M059J (cell line): ENCODE results near the gene LSAMP. TPM values are rescaled to one million over a fixed set of nuclear protein-coding genes. Genes with fewer than 3 reads are reported as not detected.
A peak's percentile ranks its signal among the peaks of the same experiment; 100 is the strongest.

Experiments used
- DNase-seq: peaks from one replicate; pipeline ENCODE4 v3.0.0-alpha.2; 2012; ENCODE audit warnings: low read depth
- total RNA-seq: library from RNA; depleted of rRNA; stranded (reverse); fragments of >200 nt; shearing (Covaris generic); gene quantifications from 2 replicates; pipeline ENCODE4 v1.2.3, GENCODE V29; 2014

LSAMP gene
- total RNA-seq, 1 experiment from 2014 or later, result 0.25 TPM

DNA sequence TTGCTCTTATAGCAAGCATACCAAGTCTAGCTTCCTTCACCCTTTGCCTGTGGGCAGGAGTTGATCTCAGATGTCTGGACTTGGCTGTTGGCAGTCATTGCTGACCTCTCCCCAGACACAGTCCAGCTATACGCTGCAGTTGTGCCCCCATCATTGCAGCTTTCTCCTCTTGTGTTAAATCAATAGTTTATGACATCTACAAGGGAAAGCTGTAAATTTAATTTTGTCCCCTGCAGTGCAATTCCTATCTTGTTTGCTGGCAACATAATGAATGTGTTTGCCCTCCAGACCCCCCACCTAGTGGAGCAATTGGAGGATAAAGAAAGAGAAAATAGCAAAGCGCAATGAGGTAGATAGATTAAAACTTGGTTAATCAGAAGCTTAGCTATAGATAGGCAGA lies 280.2 kb downstream of the LSAMP start:
- no peak for DNase-seq

DNA sequence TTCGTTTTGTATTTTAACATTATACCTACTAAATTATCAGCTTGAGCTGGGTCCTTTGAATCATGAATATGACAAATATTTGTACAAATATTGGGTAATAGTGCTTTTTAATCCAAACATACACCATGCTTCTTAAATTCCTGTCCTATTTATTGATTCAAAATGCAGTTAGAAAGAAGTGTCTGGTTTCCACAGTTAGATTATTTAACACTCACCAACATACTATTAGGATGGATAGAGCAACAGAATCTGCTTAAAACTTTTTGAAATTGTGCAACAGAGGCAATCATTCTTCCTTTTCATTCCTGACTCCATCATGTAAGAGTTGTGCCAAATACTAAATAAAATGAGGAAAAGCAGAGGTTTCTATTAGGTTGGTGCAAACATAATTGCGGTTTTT lies 281.2 kb downstream of the LSAMP start:
- DNase-seq, result no peak

DNA sequence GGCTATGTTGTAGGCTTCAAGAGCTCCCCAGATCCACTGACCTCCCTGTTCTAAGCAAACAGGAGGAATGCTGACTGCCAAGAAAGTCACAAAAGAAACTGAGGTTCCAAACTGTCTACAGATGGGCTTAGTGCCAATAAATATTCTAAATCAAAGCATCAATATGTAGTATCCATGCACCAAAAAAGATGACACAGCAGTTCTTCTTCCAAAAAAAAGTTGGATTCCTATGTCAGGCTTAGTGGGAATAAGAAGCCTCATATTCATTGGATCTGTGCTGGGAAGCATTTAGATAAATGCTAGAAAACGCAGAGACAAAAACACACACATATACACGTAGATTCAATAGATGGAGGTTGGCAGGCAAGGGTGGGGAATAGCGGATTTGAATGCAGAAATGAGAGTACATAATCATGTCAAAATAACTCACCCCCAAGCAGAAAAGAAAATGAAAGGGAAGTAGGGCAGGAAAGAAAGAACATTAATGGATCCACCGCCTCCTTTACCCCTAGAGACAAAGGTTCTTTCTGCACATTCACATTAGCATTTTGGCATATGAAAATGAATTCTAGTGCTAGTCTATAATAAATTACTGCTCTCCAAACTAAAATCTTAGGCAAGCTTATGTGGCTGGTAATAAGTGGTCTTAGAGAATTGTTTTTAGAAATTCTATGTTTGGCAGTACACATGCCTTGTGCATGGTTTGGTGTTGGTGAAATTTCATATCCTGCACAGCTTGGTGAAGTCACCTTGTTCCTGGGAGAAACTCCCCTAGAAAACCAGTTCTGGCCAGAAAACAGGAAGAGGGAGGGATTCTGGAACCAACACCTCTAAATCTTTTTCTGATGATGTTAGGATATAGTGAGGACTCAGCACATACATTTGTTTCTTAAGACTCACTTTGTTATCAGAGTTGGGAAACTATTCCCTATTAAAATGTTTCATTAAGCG lies 283.4 kb downstream of the LSAMP start:
- no peak for DNase-seq

DNA sequence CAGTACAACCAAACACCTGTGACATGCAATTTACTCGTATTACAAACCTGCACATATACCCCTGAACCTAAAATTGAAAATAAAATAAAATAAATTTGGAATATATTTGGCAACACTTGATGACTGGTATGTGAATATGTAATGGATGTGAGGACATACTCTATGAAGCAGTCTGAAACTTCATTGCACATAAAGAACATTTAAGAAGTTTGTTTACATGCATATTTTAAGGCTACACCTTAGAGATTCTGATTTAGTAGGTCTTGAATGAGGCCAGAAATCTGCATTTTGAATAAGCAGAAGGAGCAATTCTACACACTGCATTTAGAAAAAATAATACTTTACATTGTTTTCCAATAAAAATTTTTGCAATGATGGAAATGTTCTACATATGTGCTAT lies 284.7 kb downstream of the LSAMP start:
- no peak for DNase-seq

DNA sequence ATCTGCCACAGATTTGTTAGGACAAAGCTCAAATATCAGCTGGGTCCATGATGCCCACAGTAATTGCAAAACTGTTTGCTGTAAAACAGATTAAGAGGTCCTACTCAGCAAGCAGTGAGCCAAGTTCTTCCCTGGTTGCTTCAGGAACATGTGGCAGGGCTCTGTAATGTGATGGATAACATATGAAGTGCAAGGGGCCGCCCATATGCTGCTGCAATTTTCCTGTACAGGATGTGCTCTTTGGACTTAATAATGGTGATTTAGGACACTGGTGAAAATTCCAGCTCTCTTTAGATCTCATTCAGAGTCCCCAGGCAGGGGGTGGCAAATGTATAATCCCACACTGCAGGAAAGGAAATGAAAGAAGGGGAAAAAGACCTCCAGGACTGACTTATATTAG lies 289.4 kb downstream of the LSAMP start:
- DNase-seq, result no peak

DNA sequence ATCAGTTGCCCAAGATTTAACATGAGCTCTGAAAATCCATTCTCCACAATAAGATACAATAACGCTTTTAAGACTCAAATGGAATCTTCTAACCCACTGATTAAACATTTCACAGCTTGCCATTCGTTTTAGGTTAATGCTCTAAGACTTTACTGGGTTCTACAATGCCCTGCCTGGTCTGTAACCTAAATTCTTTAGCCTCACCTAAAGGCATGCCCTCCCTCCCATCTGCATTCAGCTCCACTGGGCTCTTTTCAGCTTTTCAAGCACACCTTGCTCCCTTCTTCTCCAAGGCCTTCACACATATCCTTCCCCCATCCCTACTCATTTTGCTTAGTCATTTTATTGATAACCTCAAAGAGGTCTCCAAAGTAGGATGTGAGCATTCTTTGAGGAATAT lies 290.9 kb downstream of the LSAMP start:
- no peak for DNase-seq

DNA sequence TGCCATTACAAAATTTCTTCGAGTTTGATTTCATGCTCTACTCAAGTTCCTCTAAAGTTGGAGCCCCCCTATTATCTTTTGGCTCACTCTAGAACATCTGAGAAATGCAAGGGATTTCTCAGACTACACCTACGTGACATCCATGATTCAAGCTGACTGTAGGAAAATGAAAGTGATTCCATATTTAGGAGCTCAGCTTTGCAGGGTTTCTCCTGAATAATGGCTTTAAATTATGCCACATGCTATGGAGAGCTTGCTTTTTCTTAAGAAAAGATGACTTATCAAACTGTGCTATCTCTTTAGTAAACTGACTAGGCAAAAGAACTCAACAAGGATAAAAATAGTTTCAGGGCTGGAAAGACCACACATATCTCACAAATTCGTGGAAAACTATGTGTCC lies 292.1 kb downstream of the LSAMP start:
- DNase-seq, result peak; percentile 18

DNA sequence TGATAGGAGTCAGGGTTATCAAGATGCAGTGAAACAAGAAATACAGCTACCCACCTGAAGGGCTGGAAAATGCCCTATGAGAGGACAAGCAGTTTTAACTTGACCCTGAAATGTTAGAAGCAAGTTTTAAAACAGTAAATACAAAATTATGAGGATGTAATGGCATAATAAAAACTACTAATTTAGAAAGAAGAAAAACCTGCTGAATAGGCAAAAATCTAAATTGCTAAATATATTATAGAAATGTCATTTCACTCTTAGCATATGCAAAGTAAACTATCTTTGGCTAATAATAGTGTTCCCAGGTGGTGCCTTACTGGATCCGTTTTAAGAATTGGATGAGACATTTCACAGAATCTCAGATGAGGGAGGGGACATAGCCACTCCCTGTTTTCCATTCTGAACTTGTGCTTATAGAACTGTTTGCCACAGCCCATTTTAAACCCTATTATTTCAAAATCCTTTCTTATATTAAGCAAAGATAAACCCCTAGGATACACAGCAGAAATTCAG lies 294.6 kb downstream of the LSAMP start:
- DNase-seq, result no peak

DNA sequence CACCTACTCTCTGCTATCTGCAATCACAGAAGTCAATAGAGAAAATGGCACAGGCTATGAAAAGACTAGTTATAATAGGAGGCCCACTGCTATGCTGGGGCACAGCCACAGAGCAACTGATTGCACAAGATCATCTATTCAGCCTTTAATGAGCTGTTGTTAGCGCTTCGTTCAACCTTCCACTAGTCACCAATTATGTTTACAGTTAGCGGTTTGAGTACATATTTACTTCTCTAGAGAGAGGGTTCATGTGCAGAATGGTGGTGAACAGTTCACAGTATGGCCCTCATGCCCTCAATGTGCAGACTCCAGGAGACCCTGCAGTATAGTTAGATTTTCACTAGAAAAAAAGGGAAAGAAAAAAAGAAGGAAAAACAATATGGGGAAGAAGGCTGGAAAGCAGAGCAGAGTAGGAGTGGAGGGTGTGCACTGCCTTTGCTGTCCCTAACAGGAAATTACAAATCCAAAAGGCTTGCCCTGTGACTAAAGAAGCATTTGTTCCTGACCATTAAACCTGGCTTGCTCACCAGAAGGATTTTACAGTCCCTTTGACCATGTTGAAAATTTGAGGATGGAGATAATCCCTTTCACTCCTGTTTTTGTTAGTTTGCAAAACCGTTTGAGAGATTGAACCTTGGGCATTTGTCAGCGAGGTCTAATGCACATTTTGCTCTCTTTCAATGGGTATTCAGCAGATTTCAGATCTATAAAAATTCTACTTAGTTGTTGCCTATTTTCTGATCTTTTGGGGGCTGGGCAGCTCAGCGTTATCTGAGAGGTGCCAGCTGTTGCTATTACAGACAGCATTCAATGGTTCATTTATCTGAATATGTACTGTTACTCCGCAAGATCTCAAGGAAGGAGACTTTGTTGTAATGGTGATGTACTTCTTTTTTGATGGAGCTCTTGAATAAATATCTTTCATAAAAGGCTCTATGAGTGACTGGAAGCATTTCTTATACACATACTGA lies 296.1 kb downstream of the LSAMP start:
- peak; percentile 73 for DNase-seq

DNA sequence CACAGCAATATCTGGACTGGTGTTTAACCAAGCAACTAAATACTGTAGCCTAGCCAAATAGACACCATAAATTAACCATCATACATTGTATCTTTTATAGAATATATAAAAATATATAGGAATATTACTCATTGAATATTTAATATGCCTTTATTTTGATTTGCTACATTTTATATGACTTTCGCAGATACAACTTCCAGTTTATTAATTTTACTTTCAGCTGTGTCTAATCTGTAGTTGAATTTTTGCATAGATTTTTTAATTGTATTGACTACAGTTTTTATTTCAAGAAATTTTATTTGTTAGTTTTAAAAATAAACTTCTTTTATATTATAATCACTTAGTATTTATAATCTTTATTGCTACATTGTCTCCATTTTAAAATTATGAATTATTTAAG lies 299.7 kb downstream of the LSAMP start:
- DNase-seq, result no peak

DNA sequence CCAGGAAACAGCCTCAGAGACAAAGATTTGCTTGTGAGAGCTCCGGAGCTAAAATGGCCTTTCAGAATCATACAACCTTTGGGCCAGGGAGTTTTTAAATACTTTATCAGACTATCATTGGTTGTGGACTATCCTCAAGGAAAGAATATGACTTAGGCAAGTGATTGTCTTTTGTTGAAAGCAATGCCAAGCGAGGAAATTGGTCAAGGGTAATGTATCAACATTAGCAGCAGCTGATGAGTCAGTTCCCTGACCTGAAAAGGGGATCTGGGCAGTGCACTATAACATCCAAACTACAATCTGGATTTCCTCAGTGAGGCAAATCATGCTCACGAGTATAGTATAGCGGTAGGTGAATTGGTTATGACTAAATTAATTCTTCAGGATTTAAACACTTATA lies 303.6 kb downstream of the LSAMP start:
- peak; percentile 40 for DNase-seq

DNA sequence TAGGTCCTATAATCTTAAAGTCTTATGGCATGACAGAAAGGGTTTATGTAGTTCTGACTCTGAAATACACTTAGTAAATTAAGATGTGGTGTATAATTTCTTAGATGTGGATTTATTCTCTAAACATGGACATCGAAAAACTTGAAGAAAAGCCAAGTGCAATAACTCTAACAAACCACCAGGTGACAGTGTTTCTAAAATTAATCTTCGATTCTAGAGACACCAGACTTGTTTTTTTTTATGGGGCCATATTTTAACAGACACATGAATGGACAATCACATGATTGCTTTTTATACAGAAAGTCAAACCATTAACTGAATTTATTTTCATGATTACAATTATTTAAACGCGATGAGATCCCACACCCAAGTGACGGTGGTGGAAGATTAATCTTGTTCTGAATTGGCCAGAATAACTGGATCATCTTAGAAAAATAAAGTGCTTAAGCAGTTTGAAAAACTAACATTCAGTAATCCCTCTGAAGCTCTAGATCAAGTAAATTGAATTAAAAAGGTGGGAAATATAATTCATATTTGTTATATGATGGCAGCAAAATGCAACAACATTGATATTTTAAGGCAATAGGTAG lies 305.1 kb downstream of the LSAMP start:
- peak; percentile 48 for DNase-seq

DNA sequence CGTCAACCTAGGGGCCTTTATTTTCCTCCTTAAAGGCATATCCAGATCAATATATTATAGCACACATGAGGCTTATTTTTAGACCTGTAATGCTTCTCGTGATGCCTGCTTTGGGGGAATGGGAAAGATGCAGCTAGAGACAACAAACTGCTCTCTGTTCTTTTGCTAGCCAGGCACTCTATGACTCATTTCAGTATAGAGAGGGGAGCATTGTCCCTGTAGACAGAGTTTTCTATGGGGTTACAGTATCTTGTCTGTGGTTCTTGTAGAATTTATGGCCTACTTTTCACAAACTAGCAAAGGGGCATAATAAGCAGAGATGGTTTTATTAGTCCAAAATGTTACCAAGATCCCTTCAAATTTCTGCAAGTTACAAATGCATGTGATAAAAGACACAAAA lies 305.6 kb downstream of the LSAMP start:
- no peak for DNase-seq

DNA sequence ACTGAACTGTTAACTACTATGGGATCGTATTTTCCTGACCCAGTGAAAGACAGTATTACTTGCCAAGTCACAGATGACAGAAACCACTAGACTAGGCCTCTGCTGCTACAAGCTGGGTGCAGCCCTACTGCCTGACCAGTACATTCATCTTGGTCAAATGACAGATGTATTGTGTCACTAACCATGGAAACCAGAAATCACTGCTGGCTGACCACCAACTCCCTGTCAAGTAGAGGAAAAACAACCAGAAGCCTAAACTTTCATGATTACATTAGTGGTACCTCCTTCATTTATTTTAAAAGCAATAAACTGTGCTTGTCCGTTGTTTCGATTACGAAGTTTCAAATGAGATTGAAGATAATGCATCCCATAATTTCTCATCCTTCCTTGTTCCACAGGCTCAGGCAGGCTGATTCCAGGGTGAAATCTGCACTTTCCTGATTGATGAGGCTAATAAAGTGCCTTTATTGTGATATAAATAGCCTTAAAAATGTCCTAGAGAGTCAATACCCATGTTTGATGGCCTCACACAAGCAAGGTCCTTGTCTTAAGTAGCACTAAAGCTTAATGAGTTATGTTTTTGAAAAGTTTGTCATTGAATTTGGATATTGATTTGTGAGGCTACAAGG lies 309.7 kb downstream of the LSAMP start:
- peak; percentile 91 for DNase-seq

DNA sequence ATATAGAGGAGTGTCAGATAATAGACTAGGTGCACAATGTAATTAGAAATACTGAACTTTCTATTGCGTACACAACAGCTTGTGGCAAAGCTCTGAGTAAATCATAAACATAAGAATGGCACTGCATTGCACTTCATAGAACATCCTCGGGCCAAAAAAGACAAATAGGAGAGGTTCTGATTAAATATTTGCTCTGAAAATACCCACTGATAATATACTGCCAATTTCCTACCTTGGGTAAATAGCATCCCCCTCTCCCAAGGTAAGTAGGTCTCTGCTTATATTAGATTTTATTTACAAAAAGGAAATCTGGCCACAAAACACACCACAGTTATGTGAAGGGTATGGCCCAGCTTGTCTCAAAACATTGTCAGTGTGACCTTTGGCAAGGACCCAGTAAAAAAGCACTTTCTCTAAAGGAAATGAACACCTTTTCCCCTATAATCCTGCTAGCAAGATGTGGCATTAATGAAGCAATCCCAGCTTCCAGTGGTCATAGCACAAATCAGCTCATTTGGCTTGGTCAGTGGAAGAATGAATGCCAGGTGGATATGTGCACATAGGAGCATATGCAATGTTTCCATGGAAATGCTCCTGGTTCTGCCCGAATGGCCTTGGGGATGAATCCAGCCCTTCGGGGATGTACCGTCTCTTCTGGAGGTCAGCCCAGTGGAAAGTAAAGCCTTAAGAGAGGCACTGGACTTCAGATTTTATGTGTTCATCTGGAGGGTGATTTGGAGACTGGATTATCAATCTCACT lies 315.9 kb downstream of the LSAMP start:
- DNase-seq, result no peak

DNA sequence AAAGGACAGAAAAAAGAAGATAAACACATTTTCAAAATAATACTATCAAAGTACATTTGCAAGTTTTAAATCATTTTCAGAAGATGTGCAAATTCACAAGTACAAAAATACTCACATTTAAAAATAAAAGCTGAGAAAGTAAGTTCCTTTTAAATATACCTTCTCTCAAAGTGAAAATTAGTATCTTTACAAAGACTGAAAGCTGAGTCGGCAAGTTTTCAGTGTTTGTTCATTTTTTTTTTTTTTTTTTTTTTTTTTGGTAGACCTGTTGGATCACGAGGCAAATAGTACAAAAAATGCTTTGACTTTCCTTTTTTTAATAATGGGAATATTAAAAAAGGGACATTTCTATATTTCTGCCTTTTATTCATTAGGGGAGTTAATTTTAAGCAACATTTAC lies 317.8 kb downstream of the LSAMP start:
- no peak for DNase-seq

DNA sequence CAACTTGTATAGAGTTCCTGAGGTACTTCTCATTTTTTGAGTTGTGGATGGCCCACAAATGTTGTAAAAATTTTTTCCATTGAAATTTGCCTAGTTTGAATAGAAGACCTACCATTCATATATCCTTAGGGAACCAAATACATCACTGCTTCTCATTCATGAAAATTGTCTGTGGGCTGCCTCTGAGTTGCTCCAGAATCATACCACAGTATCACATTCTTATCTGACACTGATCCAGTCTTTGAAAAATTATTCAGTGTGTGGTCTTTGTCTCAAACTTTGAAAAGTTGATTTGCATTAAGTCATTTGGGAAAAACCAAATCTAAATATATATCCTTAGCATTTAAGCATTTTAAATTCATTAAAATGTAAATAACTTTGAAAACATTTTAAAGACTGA lies 321.1 kb downstream of the LSAMP start:
- DNase-seq, result no peak

DNA sequence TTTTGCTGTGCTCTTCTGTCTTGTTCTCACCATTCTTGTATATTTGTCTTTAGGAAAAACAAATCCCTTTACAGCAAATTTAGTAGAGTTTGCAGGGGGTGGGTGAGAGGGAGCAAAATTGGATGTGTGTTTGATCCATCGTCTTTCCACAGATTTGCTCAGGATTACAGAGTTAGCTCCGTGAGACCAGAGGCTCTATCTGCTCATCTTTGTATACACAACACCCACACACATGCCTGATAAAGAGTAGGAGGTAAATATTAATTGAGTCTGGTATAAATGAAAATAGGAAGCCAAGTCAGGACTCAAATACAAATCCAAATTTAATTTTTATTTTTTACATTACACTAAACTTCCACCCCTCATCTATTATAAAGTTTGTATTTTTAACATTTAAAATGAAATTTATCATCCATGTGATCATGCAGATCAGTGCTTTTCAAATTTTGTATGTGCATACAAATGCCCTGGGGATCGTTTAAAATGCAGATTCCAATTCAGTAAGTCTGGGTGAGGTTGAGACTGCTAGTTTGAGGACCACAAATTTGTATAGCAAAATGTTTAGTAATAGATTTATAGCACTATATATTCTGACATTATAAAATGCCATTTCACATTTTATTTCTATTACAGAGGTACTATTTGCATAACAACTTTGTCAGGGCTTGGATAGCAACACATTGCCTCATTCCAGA lies 326.7 kb downstream of the LSAMP start:
- DNase-seq, result no peak

DNA sequence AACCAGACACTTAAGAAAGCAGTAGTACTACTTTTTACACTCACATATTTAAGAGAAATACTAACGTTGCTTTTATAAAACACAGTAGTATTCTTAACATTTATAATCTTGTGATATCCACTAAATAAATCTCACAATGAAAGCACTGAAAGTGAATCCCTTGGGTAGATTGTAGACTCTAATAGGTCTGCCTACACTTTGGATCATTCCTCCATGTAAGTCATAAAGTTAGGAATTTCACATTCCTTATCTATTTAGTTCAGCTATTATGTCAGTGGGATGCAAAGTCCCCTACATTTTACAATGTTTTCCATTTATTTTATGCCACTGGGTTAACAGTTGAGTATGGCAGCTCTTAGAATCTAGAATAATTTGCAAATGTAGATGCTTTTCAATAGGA lies 330.7 kb downstream of the LSAMP start:
- DNase-seq, result no peak

DNA sequence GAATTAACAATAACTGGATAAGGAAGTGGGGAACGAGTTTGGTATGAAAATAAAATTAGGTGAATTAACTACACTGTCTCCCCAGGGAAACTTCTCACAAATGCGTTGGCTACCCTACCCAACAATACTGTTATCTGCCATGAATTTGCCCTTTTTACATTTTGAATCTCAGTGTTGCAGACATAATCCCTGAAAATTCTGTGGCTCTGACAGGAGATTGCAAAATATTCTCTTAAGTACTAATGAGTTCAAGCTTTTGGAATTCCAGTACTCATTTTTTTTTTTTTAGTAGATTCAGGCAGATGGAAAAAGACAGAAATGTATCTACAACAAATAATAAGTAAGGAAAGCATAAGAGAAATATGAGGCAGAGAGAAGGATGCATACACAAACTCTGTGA lies 332.6 kb downstream of the LSAMP start:
- no peak for DNase-seq
